Measurements from ENCODE around the gene ANKFY1.
A peak's percentile ranks its signal among the peaks of the same experiment; 100 is the strongest.

The ANKFY1 gene

GRCh38 chr17:4157618-4158333 lies 106.0 kb downstream of the ANKFY1 start:
- H3K27me3 ChIP-seq (replicated peaks; ENCODE audit: control insufficient read depth, insufficient read depth, low read length), result no peaks in the 10 kb centered on the region
- no peak overlapping the region for H3K4me3 ChIP-seq (replicated peaks; ENCODE audit: low read depth, low read length)
- peaks cover under 1% of the 10 kb centered on the region for H3K36me3 ChIP-seq (ENCODE audit: control insufficient read depth, insufficient read depth, low read length)
- no peak for TF ChIP-seq CTCF (IDR thresholded peaks at IDR 0.05; ENCODE audit: insufficient read depth, low read length, poor library complexity, severe bottlenecking)
- DNase-seq (ENCODE audit: extremely low read depth, insufficient read length), result no peak

- DNase-seq (ENCODE audit: extremely low read depth, insufficient read length), result no peak
Measured at GRCh38 chr17:4156750-4157381, 106.9 kb downstream of the ANKFY1 start.

GRCh38 chr17:4155980-4156620 lies 107.7 kb downstream of the ANKFY1 start:
- TF ChIP-seq CTCF (IDR thresholded peaks at IDR 0.05; ENCODE audit: insufficient read depth, low read length, poor library complexity, severe bottlenecking), result no peak
- no peaks in the 10 kb centered on the region for H3K27me3 ChIP-seq (replicated peaks; ENCODE audit: control insufficient read depth, insufficient read depth, low read length)
- no peaks in the 10 kb centered on the region; the same call in none of the 2 replicates for H3K36me3 ChIP-seq (ENCODE audit: control insufficient read depth, insufficient read depth, low read length)
- DNase-seq (ENCODE audit: extremely low read depth, insufficient read length), result no peak
- H3K4me3 ChIP-seq (replicated peaks; ENCODE audit: low read depth, low read length), result no peak overlapping the region

More at GRCh38 chr17:4156750-4157381, 106.9 kb downstream of the ANKFY1 start:
- no peaks in the 10 kb centered on the region; the same call in none of the 2 replicates for H3K36me3 ChIP-seq (ENCODE audit: control insufficient read depth, insufficient read depth, low read length)
- H3K4me3 ChIP-seq (replicated peaks; ENCODE audit: low read depth, low read length), result no peak overlapping the region
- peak; percentile 28 for TF ChIP-seq CTCF (IDR thresholded peaks at IDR 0.05; ENCODE audit: insufficient read depth, low read length, poor library complexity, severe bottlenecking)
- H3K27me3 ChIP-seq (replicated peaks; ENCODE audit: control insufficient read depth, insufficient read depth, low read length), result no peaks in the 10 kb centered on the region

- TF ChIP-seq CTCF (IDR thresholded peaks at IDR 0.05; ENCODE audit: insufficient read depth, low read length, poor library complexity, severe bottlenecking), result no peak
- H3K36me3 ChIP-seq (ENCODE audit: control insufficient read depth, insufficient read depth, low read length), result no peaks in the 10 kb centered on the region; the same call in 1 of the 2 replicates
- no peak for DNase-seq (ENCODE audit: extremely low read depth, insufficient read length)
- no peaks in the 10 kb centered on the region for H3K27me3 ChIP-seq (replicated peaks; ENCODE audit: control insufficient read depth, insufficient read depth, low read length)
- no peak overlapping the region for H3K4me3 ChIP-seq (replicated peaks; ENCODE audit: low read depth, low read length)
Measured at GRCh38 chr17:4154201-4154600, 109.6 kb downstream of the ANKFY1 start.

- no peak for TF ChIP-seq CTCF (IDR thresholded peaks at IDR 0.05; ENCODE audit: insufficient read depth, low read length, poor library complexity, severe bottlenecking)
- Histone ChIP-seq H3K27me3 (replicated peaks; ENCODE audit: control insufficient read depth, insufficient read depth, low read length) (no peaks in the 10 kb centered on the region), H3K36me3 (ENCODE audit: control insufficient read depth, insufficient read depth, low read length) (no peaks in the 10 kb centered on the region; the same call in 1 of the 2 replicates), H3K4me3 (replicated peaks; ENCODE audit: low read depth, low read length) (no peak overlapping the region)
- DNase-seq (ENCODE audit: extremely low read depth, insufficient read length), result no peak
Measured at GRCh38 chr17:4152471-4152870, 111.3 kb downstream of the ANKFY1 start.

Measured in GM06990 (cell line).